Kidney (tissue), 14 donors: ENCODE results near the gene PXDN. TPM values are rescaled to one million over a fixed set of nuclear protein-coding genes. Genes with fewer than 3 reads are reported as not detected.

Experiments used
- DNase-seq, 5 donors: peaks; one replicate each; pipeline ENCODE4 v3.0.0-alpha.2; 2013 to 2020
- FAIRE-seq: peaks from 2 replicates; lab custom pipeline; 2012; peaks lifted over from hg19 to GRCh38; lab: Jason Lieb, UNC
- H3K27ac ChIP-seq, 2 donors: one replicate each; pipeline ENCODE4 v1.7.0; 2013; ENCODE audit warnings: low read depth in 2 of 2, low read length in 2 of 2, inconsistent platforms in 1 of 2
- H3K27me3 ChIP-seq: one replicate; pipeline ENCODE4 v1.7.1; 2013; ENCODE audit warnings: low read length, inconsistent platforms; ENCODE audit not compliant: control insufficient read depth, insufficient read depth
- H3K36me3 ChIP-seq, 3 donors: one replicate each; pipeline versions ENCODE4 v1.7.0 to v1.7.1; 2013; ENCODE audit warnings: low read length in 3 of 3, control low read depth in 1 of 3, inconsistent platforms in 1 of 3; ENCODE audit not compliant: insufficient read depth in 3 of 3, control insufficient read depth in 2 of 3
- H3K4me1 ChIP-seq, 3 donors: one replicate each; pipeline versions ENCODE4 v1.7.0 to v1.7.1; 2013; ENCODE audit warnings: low read length in 3 of 3, inconsistent platforms in 1 of 3, low read depth in 1 of 3; ENCODE audit not compliant: control insufficient read depth in 2 of 3, insufficient read depth in 2 of 3
- H3K4me3 ChIP-seq, 3 donors: one replicate each; pipeline versions ENCODE4 v1.7.0 to v1.8.1; 2013; ENCODE audit warnings: low read length in 3 of 3, control low read depth in 1 of 3, inconsistent platforms in 1 of 3
- H3K9ac ChIP-seq, 3 donors: one replicate each; pipeline versions ENCODE4 v1.7.0 to v1.7.1; 2013; ENCODE audit warnings: low read length in 3 of 3, control low read depth in 1 of 3, inconsistent platforms in 1 of 3
- H3K9me3 ChIP-seq, 3 donors: one replicate each; pipeline versions ENCODE4 v1.7.0 to v1.7.1; 2013; ENCODE audit warnings: low read length in 3 of 3, control low read depth in 1 of 3, inconsistent platforms in 1 of 3; ENCODE audit not compliant: control insufficient read depth in 2 of 3, insufficient read depth in 1 of 3
- CTCF ChIP-seq: IDR thresholded peaks from 3 replicates; pipeline ENCODE4 v1.5.1; 2012; ENCODE audit warnings: mild to moderate bottlenecking, moderate library complexity, borderline replicate concordance; ENCODE audit not compliant: insufficient read depth; ENCODE audit errors: extremely low read depth
- intact Hi-C: fragments of 100-400 bp; cut with DNase I; formaldehyde crosslinking; loops from one replicate; pipeline ENCODE4 v1.11.1; 2022
- polyA plus RNA-seq: library from polyadenylated mRNA; stranded (reverse); fragments of 350-450 nt; fragmentation: Illumina TruSeq; extraction: RNeasy Lipid Tissue Mini Kit (QIAGEN cat#74804); gene quantifications from one replicate; pipeline ENCODE4 v1.2.3, GENCODE V29; 2014; ENCODE audit warnings: low read depth, low replicate concordance; ENCODE audit not compliant: insufficient read depth
- total RNA-seq: library from RNA; stranded (reverse); fragmentation: NEBNext Ultra II Directional; extraction: Animal tissue kit (Norgen Biotek cat#: 25700); gene quantifications from one replicate; pipeline ENCODE4 v1.2.1, GENCODE V29; 2021
- donor health status: control.
- donor health status: control.
- donor health status: control.
- donor health status: control.
- donor health status: control.
- donor health status: DM: yes; HTN: yes; CAD: no.
- donor health status: Normal renal cell carcinoma (clear cell type).

Gene PXDN
- total and polyA plus RNA-seq, 2 donors from 2014 or later, result 4.7 to 42.3 TPM

GRCh38 chr2:1593371-1594122 is 150.8 kb downstream of the PXDN start:
- DNase-seq (peak in 4 of 5 donors; percentile 50 to 79 (median 68)), FAIRE-seq (no peak)
- Histone ChIP-seq H3K4me1 (peaks cover 0 to 16% (median 0%) of the 10 kb centered on the region in 3 donors), H3K9ac (no peak overlapping the region), H3K9me3 (peaks cover 0 to 3% (median 3%) of the 10 kb centered on the region in 3 donors), H3K36me3 (no peaks in the 10 kb centered on the region), H3K27me3 (no peaks in the 10 kb centered on the region), H3K4me3 (no peak overlapping the region), H3K27ac (no peak overlapping the region)
- intact Hi-C loops, result loop anchor here (5.0 kb wide), 1 partner anchor 154 kb away; no protein-coding TSS in a partner anchor
- no peak for TF ChIP-seq CTCF

GRCh38 chr2:1591978-1592907 is 152.1 kb downstream of the PXDN start:
- DNase-seq, result peak; percentile 86 to 93 (median 88)
- H3K27ac ChIP-seq, result no peak overlapping the region
- no peak overlapping the region for H3K9ac ChIP-seq

GRCh38 chr2:1591461-1591770 is 152.9 kb downstream of the PXDN start:
- DNase-seq, result peak in 2 of 5 donors; percentile 46 to 85
- no peak overlapping the region for H3K9ac ChIP-seq
- peaks cover 0 to 3% (median 2%) of the 10 kb centered on the region in 3 donors for H3K9me3 ChIP-seq
- no peak for FAIRE-seq
- no peaks in the 10 kb centered on the region for H3K36me3 ChIP-seq
- intact Hi-C loops, result loop anchor here (5.0 kb wide), 1 partner anchor 156 kb away; no protein-coding TSS in a partner anchor
- H3K4me1 ChIP-seq, result peaks cover 0 to 16% (median 0%) of the 10 kb centered on the region in 3 donors
- no peak overlapping the region for H3K4me3 ChIP-seq
- H3K27me3 ChIP-seq, result no peaks in the 10 kb centered on the region
- TF ChIP-seq CTCF, result no peak
- H3K27ac ChIP-seq, result no peak overlapping the region

More at GRCh38 chr2:1591978-1592907, 152.1 kb downstream of the PXDN start:
- H3K27me3 ChIP-seq, result no peaks in the 10 kb centered on the region
- peak; percentile 63 for TF ChIP-seq CTCF
- intact Hi-C loops, result loop anchor here (5.0 kb wide), 1 partner anchor 155 kb away; no protein-coding TSS in a partner anchor
- H3K4me1 ChIP-seq, result peaks cover 0 to 16% (median 0%) of the 10 kb centered on the region in 3 donors
- no peak for FAIRE-seq
- H3K4me3 ChIP-seq, result no peak overlapping the region
- H3K36me3 ChIP-seq, result no peaks in the 10 kb centered on the region
- H3K9me3 ChIP-seq, result peaks cover 0 to 3% (median 3%) of the 10 kb centered on the region in 3 donors
